Endothelial cell of umbilical vein (primary cell): ENCODE results near the gene SFTPB. TPM values are rescaled to one million over a fixed set of nuclear protein-coding genes. Genes with fewer than 3 reads are reported as not detected.

Experiments
- BruUV-seq: library from RNA; stranded (reverse); fragments of 400-500 nt; replicated peaks from 2 replicates; lab custom pipeline; 2021; lab: Mats Ljungman, UMichigan
- CTCF ChIA-PET: fragments of 300-600, 350-600 bp; sonication (Branson Sonifier 250); formaldehyde crosslinking; loops from one replicate; lab custom pipeline; 2021; ENCODE audit warnings: antibody characterized with exemption, inconsistent platforms; lab: Charles Lee
- POLR2A ChIA-PET: fragments of 300-600, 350-600 bp; sonication (Branson Sonifier 250); formaldehyde crosslinking; loops from one replicate; lab custom pipeline; 2021; ENCODE audit warnings: antibody characterized with exemption, inconsistent platforms; lab: Charles Lee
- DNase-seq: peaks from one replicate; pipeline ENCODE4 v3.0.0-alpha.2; 2011; ENCODE audit warnings: low read depth, low spot score
- FAIRE-seq: peaks from 2 replicates; lab custom pipeline; 2011; peaks lifted over from hg19 to GRCh38; lab: Jason Lieb, UNC
- H2AFZ ChIP-seq: 2 replicates; pipeline ENCODE4 v1.6.0; 2012; ENCODE audit warnings: low read depth, low read length, control low read depth, inconsistent platforms
- H3K27ac ChIP-seq: 2 replicates; pipeline ENCODE4 v1.5.1; 2011; ENCODE audit warnings: low read depth, mild to moderate bottlenecking, control low read depth, low read length, moderate library complexity; ENCODE audit not compliant: insufficient read depth
- H3K27me3 ChIP-seq, 2 experiments: 2 replicates each; pipeline versions ENCODE4 v1.6.0 to v1.6.1; 2011; ENCODE audit warnings: low read length in 2 of 2, mixed read lengths in 1 of 2; ENCODE audit not compliant: control insufficient read depth in 2 of 2, insufficient read depth in 2 of 2
- H3K36me3 ChIP-seq, 2 experiments: 2 replicates in 1 of 2; 3 replicates in 1 of 2; pipeline ENCODE4 v1.5.1; 2011; ENCODE audit warnings: low read length in 2 of 2, mild to moderate bottlenecking in 1 of 2, moderate library complexity in 1 of 2; ENCODE audit not compliant: control insufficient read depth in 2 of 2, insufficient read depth in 2 of 2; ENCODE audit errors: extremely low read depth in 1 of 2
- H3K4me1 ChIP-seq: 3 replicates; pipeline ENCODE4 v1.5.1; 2011; ENCODE audit warnings: mild to moderate bottlenecking, low read length; ENCODE audit not compliant: control insufficient read depth, insufficient read depth; ENCODE audit errors: extremely low read depth
- H3K4me2 ChIP-seq: 2 replicates; pipeline ENCODE4 v1.6.1; 2011; ENCODE audit warnings: low read length, control low read depth, mixed read lengths; ENCODE audit not compliant: insufficient read depth
- H3K4me3 ChIP-seq, 3 experiments: fragments of 200-600 bp in 1 of 3; sonication (generic), shearing (Covaris generic) in 1 of 3; replicated peaks in 1 of 3; 2 replicates each; pipeline ENCODE4 v1.5.1; 2011 to 2016; ENCODE audit warnings: control low read depth in 3 of 3, low read length in 3 of 3, mild to moderate bottlenecking in 2 of 3, inconsistent platforms in 1 of 3, low read depth in 1 of 3, moderate library complexity in 1 of 3; ENCODE audit not compliant: insufficient read depth in 1 of 3
- H3K79me2 ChIP-seq: 2 replicates; pipeline ENCODE4 v1.6.0; 2012; ENCODE audit warnings: low read length, inconsistent platforms; ENCODE audit not compliant: control insufficient read depth, insufficient read depth
- H3K9ac ChIP-seq: replicated peaks from 2 replicates; pipeline ENCODE3; 2011; ENCODE audit warnings: low read length, control low read depth; ENCODE audit not compliant: insufficient read depth; ENCODE audit errors: extremely low read depth
- H3K9me1 ChIP-seq: replicated peaks from 3 replicates; pipeline ENCODE4 v1.6.0; 2011; ENCODE audit warnings: mild to moderate bottlenecking, low read length; ENCODE audit not compliant: control insufficient read depth, insufficient read depth; ENCODE audit errors: extremely low read depth
- H3K9me3 ChIP-seq: replicated peaks from 2 replicates; pipeline ENCODE4 v1.5.1; 2012; ENCODE audit warnings: low read length, inconsistent platforms; ENCODE audit not compliant: control insufficient read depth, insufficient read depth
- H4K20me1 ChIP-seq: replicated peaks from 2 replicates; pipeline ENCODE3; 2011; ENCODE audit warnings: mild to moderate bottlenecking, low read length; ENCODE audit not compliant: control insufficient read depth, insufficient read depth; ENCODE audit errors: extremely low read depth
- EZH2 ChIP-seq: IDR thresholded peaks from 2 replicates; pipeline ENCODE4 v1.6.1; 2012; ENCODE audit warnings: borderline replicate concordance, low read depth, mild to moderate bottlenecking, moderate library complexity, low read length, inconsistent platforms; ENCODE audit not compliant: severe bottlenecking
- FOS ChIP-seq: IDR thresholded peaks from 2 replicates; pipeline ENCODE4 v1.6.1; 2011; ENCODE audit warnings: mild to moderate bottlenecking, low read length, moderate library complexity, borderline replicate concordance; ENCODE audit not compliant: insufficient read depth
- GATA2 ChIP-seq: IDR thresholded peaks from 2 replicates; pipeline ENCODE4 v1.7.0; 2011; ENCODE audit warnings: low read depth, mild to moderate bottlenecking, moderate library complexity, mixed read lengths, low read length; ENCODE audit not compliant: insufficient read length, insufficient read depth
- POLR2AphosphoS5 ChIP-seq: IDR thresholded peaks from 2 replicates; pipeline ENCODE4 v1.6.1; 2012; ENCODE audit warnings: low read depth, mild to moderate bottlenecking, control low read depth, low read length, moderate library complexity; ENCODE audit not compliant: insufficient read depth
- dilution Hi-C: fragments of 300-500 bp; cut with MboI; formaldehyde crosslinking; loops from one replicate; pipeline ENCODE4 v1.15.0; 2019; ENCODE audit warnings: low sequenced_read_pairs; ENCODE audit not compliant: extremely low pct_ligation_motif_present
- intact Hi-C: fragments of 100-400 bp; cut with micrococcal nuclease; formaldehyde crosslinking; loops from one replicate; pipeline ENCODE4 v1.10.0; 2022
- polyA plus RNA-seq, 4 experiments: library from polyadenylated mRNA; depleted of rRNA in 3 of 4; stranded (reverse) in 3 of 4; unstranded in 1 of 4; fragments of >200 nt; gene quantifications; 2 replicates each; pipeline versions ENCODE4 v1.2.1 to v1.2.3, GENCODE V29; 2011 to 2012; ENCODE audit warnings: missing spikeins in 1 of 4
- total RNA-seq: library from RNA; stranded (reverse); gene quantifications from 2 replicates; pipeline ENCODE4 v1.2.3, GENCODE V29; 2021
- TF ChIP-seq, protein P1 (sequence below): IDR thresholded peaks from 2 replicates; pipeline ENCODE4 v1.6.1; 2011; ENCODE audit not compliant: insufficient read depth, insufficient read length
- TF ChIP-seq, protein P2 (sequence below), 2 donors: IDR thresholded peaks; 1 replicate in 1 of 2; 2 replicates in 1 of 2; pipeline ENCODE4 v1.5.1; 2011; ENCODE audit warnings: low read length in 2 of 2, mild to moderate bottlenecking in 2 of 2, moderate library complexity in 2 of 2, control low read depth in 1 of 2, inconsistent platforms in 1 of 2, low read depth in 1 of 2; ENCODE audit not compliant: insufficient read depth in 1 of 2; ENCODE audit errors: extremely low read depth in 1 of 2

Gene SFTPB
- total and polyA plus RNA-seq, 2 donors (not counting 3 experiments of a cell fraction or from before 2014, with no cell fraction given), result not detected

DNA sequence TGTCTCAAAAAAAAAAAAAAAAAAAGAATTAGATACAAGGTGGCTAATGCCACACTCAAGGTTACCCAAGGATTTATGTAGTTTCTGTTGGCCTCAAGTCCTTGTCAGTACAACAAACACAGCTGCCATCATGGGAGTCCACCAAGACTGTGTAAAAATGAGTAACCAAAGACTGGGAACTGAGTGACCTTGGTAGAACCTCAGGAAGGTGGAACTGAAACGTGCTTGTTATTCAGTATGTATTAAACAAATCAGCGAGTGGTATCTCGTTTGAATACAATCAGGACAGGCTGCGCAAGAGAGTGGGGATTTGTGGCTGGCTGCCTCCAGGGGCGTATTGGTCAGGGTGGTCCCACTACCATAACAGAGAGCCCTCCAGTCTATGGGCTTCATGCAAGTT is 1.6 kb upstream of the SFTPB start:
- no peaks in the 10 kb centered on the region for H4K20me1 ChIP-seq
- H3K36me3 ChIP-seq, result no peaks in the 10 kb centered on the region
- H3K9ac ChIP-seq, result no peak overlapping the region
- no peak for FAIRE-seq
- H3K27ac ChIP-seq, result no peak overlapping the region
- POLR2A ChIA-PET, result interaction anchor here (0.6 kb wide), 1 partner anchor 53 kb away, joined by 7 read pairs; the partner anchor contains the start of gene USP39
- no peaks in the 10 kb centered on the region for H3K27me3 ChIP-seq
- H3K4me1 ChIP-seq, result no peaks in the 10 kb centered on the region
- H3K4me2 ChIP-seq, result no peak overlapping the region
- no peak overlapping the region for H2AFZ ChIP-seq
- H3K9me3 ChIP-seq, result no peaks in the 10 kb centered on the region
- H3K9me1 ChIP-seq, result no peaks in the 10 kb centered on the region
- DNase-seq, result no peak
- intact Hi-C loops, result no loop called here
- no peak overlapping the region for H3K4me3 ChIP-seq
- no peaks in the 10 kb centered on the region for H3K79me2 ChIP-seq
- BruUV-seq, result no TSS peak
- CTCF ChIA-PET, result interaction anchor here (0.6 to 1.3 kb wide), 2 partner anchors 9 to 468 kb away, joined by 3 to 4 read pairs; no protein-coding TSS in a partner anchor
- dilution Hi-C loops, result no loop called here
- TF ChIP-seq, protein P1, sequence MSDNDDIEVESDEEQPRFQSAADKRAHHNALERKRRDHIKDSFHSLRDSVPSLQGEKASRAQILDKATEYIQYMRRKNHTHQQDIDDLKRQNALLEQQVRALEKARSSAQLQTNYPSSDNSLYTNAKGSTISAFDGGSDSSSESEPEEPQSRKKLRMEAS, result no peak
- TF ChIP-seq EZH2, result no peak
- no peak for TF ChIP-seq POLR2AphosphoS5
- no peak for TF ChIP-seq GATA2
- TF ChIP-seq, protein P2, sequence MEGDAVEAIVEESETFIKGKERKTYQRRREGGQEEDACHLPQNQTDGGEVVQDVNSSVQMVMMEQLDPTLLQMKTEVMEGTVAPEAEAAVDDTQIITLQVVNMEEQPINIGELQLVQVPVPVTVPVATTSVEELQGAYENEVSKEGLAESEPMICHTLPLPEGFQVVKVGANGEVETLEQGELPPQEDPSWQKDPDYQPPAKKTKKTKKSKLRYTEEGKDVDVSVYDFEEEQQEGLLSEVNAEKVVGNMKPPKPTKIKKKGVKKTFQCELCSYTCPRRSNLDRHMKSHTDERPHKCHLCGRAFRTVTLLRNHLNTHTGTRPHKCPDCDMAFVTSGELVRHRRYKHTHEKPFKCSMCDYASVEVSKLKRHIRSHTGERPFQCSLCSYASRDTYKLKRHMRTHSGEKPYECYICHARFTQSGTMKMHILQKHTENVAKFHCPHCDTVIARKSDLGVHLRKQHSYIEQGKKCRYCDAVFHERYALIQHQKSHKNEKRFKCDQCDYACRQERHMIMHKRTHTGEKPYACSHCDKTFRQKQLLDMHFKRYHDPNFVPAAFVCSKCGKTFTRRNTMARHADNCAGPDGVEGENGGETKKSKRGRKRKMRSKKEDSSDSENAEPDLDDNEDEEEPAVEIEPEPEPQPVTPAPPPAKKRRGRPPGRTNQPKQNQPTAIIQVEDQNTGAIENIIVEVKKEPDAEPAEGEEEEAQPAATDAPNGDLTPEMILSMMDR (IDR thresholded peaks at IDR 0.05; ENCODE audit: extremely low read depth in 1 of 2, insufficient read depth in 1 of 2, low read depth in 1 of 2, low read length in 2 of 2), result no peak
- no peak for TF ChIP-seq FOS
